Neural progenitor cell (in vitro differentiated cells): Measurements from ENCODE around the gene GAB2. TPM values are rescaled to one million over a fixed set of nuclear protein-coding genes. Genes with fewer than 3 reads are reported as not detected.
"Not testable (repeated sequence)": the region's sequence is repeated elsewhere in the genome, so short reads cannot be mapped to it uniquely, and the experiment has no call there.

Source experiments
- DNase-seq: peaks from one replicate; pipeline ENCODE4 v3.0.0-alpha.2; 2016; ENCODE audit warnings: low spot score
- H2AFZ ChIP-seq: fragments of 200-600 bp; sonication (generic); replicated peaks from 2 replicates; pipeline ENCODE4 v1.6.1; 2016; ENCODE audit warnings: antibody characterized with exemption
- H3F3A ChIP-seq: fragments of 200-600 bp; sonication (generic); 2 replicates; pipeline ENCODE4 v1.6.1; 2016; ENCODE audit warnings: antibody characterized with exemption, low read depth
- H3K27ac ChIP-seq: fragments of 200-600 bp; sonication (generic); 2 replicates; pipeline ENCODE4 v1.5.1; 2016; ENCODE audit warnings: mild to moderate bottlenecking
- H3K27me3 ChIP-seq: fragments of 200-600 bp; sonication (generic); 2 replicates; pipeline ENCODE4 v1.6.1; 2016; ENCODE audit warnings: mild to moderate bottlenecking, moderate library complexity
- H3K36me3 ChIP-seq: fragments of 200-600 bp; sonication (generic); 2 replicates; pipeline ENCODE4 v1.5.1; 2016
- H3K4me1 ChIP-seq: fragments of 200-600 bp; sonication (generic); 2 replicates; pipeline ENCODE4 v1.6.1; 2016; ENCODE audit warnings: mixed run types
- H3K4me2 ChIP-seq: fragments of 200-600 bp; sonication (generic); 2 replicates; pipeline ENCODE4 v1.6.1; 2016
- H3K4me3 ChIP-seq: fragments of 200-600 bp; sonication (generic); 2 replicates; pipeline ENCODE4 v1.5.1; 2016
- H3K79me2 ChIP-seq: fragments of 200-600 bp; sonication (generic); 2 replicates; pipeline ENCODE4 v1.6.1; 2016; ENCODE audit warnings: low read depth
- H3K9ac ChIP-seq: fragments of 200-600 bp; sonication (generic); 2 replicates; pipeline ENCODE4 v1.6.1; 2016
- H3K9me3 ChIP-seq: fragments of 200-600 bp; sonication (generic); 2 replicates; pipeline ENCODE4 v1.5.1; 2016; ENCODE audit warnings: low read depth
- H4K20me1 ChIP-seq: fragments of 200-600 bp; sonication (generic); 2 replicates; pipeline ENCODE4 v1.6.1; 2016; ENCODE audit warnings: low read depth
- H3K27ac Mint-ChIP-seq: 3 replicates; pipeline ENCODE4 v1.8.0; 2021; ENCODE audit warnings: mixed read lengths
- H3K27me3 Mint-ChIP-seq: 2 replicates; pipeline ENCODE4 v1.8.0; 2022; ENCODE audit warnings: low read depth, mild to moderate bottlenecking, inconsistent platforms, moderate library complexity, mixed read lengths; ENCODE audit not compliant: insufficient read depth
- H3K36me3 Mint-ChIP-seq: 3 replicates; pipeline ENCODE4 v1.8.0; 2021; ENCODE audit warnings: mixed read lengths
- H3K4me1 Mint-ChIP-seq: 3 replicates; pipeline ENCODE4 v1.8.0; 2021; ENCODE audit warnings: mixed read lengths
- H3K4me3 Mint-ChIP-seq: 3 replicates; pipeline ENCODE4 v1.8.0; 2021; ENCODE audit warnings: mild to moderate bottlenecking, moderate library complexity, mixed read lengths
- H3K9me3 Mint-ChIP-seq: 3 replicates; pipeline ENCODE4 v1.8.0; 2020; ENCODE audit warnings: mixed read lengths
- CTCF ChIP-seq: fragments of 200-600 bp; sonication (generic); IDR thresholded peaks from 2 replicates; pipeline ENCODE4 v1.5.1; 2017; ENCODE audit warnings: antibody characterized with exemption, mild to moderate bottlenecking
- EZH2 ChIP-seq: fragments of 200-600 bp; sonication (generic); IDR thresholded peaks from 2 replicates; pipeline ENCODE4 v1.6.1; 2017; ENCODE audit warnings: antibody characterized with exemption, mild to moderate bottlenecking, moderate library complexity
- EZH2phosphoT487 ChIP-seq: fragments of 200-600 bp; sonication (generic); IDR thresholded peaks from 2 replicates; pipeline ENCODE4 v1.6.1; 2017; ENCODE audit warnings: antibody characterized with exemption
- total RNA-seq: library from RNA; depleted of rRNA; stranded (reverse); fragments of >200 nt; gene quantifications from 2 replicates; pipeline ENCODE4 v1.2.3, GENCODE V29; 2015; ENCODE audit warnings: low replicate concordance

The GAB2 gene
- total RNA-seq, 1 donor from 2014 or later = 11.1 TPM

- no peak overlapping the region for H3K27ac Mint-ChIP-seq
- H3K9me3 ChIP-seq = no peaks in the 10 kb centered on the region
These were observed 238.1 kb downstream of the GAB2 start for GRCh38 chr11:78179459-78180071.

GRCh38 chr11:78177216-78177615, 240.4 kb downstream of the GAB2 start:
- no peak overlapping the region for H2AFZ ChIP-seq
- TF ChIP-seq CTCF = no peak
- no peak for TF ChIP-seq EZH2phosphoT487
- TF ChIP-seq EZH2 = no peak
- no peak for DNase-seq
- H3K4me3 Mint-ChIP-seq = no peak overlapping the region
- H3K4me1 Mint-ChIP-seq = no peaks in the 10 kb centered on the region
- peaks cover 6% of the 10 kb centered on the region for H3K4me1 ChIP-seq
- H3F3A ChIP-seq = no peaks in the 10 kb centered on the region
- no peaks in the 10 kb centered on the region for H3K9me3 ChIP-seq
- H3K79me2 ChIP-seq = no peaks in the 10 kb centered on the region
- no peak overlapping the region for H3K27ac ChIP-seq
- no peaks in the 10 kb centered on the region for H3K36me3 ChIP-seq
- H3K36me3 Mint-ChIP-seq = peaks cover 10% of the 10 kb centered on the region
- H3K27me3 ChIP-seq = no peaks in the 10 kb centered on the region
- no peak overlapping the region for H3K4me3 ChIP-seq
- no peak overlapping the region for H3K4me2 ChIP-seq
- H3K27me3 Mint-ChIP-seq = peaks cover 5% of the 10 kb centered on the region
- H4K20me1 ChIP-seq = no peaks in the 10 kb centered on the region
- H3K9me3 Mint-ChIP-seq = no peaks in the 10 kb centered on the region
- no peak overlapping the region for H3K9ac ChIP-seq
- no peak overlapping the region for H3K27ac Mint-ChIP-seq

More at GRCh38 chr11:78179459-78180071, 238.1 kb downstream of the GAB2 start:
- H2AFZ ChIP-seq = no peak overlapping the region
- Mint-ChIP-seq H3K4me1 (no peaks in the 10 kb centered on the region), H3K4me3 (no peak overlapping the region), H3K27me3 (peaks cover 4% of the 10 kb centered on the region), H3K9me3 (no peaks in the 10 kb centered on the region), H3K36me3 (peaks cover 2% of the 10 kb centered on the region)
- no peak for DNase-seq
- H4K20me1 ChIP-seq = no peaks in the 10 kb centered on the region
- H3K79me2 ChIP-seq = no peaks in the 10 kb centered on the region
- no peaks in the 10 kb centered on the region for H3K27me3 ChIP-seq
- H3K4me2 ChIP-seq = no peak overlapping the region
- H3F3A ChIP-seq = no peaks in the 10 kb centered on the region
- no peak overlapping the region for H3K27ac ChIP-seq
- no peak overlapping the region for H3K9ac ChIP-seq
- H3K36me3 ChIP-seq = no peaks in the 10 kb centered on the region
- peaks cover 6% of the 10 kb centered on the region for H3K4me1 ChIP-seq
- no peak overlapping the region for H3K4me3 ChIP-seq
- TF ChIP-seq EZH2phosphoT487 (no peak), EZH2 (no peak), CTCF (no peak)

GRCh38 chr11:78176605-78177141, 240.9 kb downstream of the GAB2 start:
- H3K9me3 ChIP-seq = no peaks in the 10 kb centered on the region
- Mint-ChIP-seq H3K4me3 (no peak overlapping the region), H3K36me3 (peaks cover 10% of the 10 kb centered on the region), H3K4me1 (no peaks in the 10 kb centered on the region), H3K27ac (no peak overlapping the region), H3K27me3 (peaks cover 5% of the 10 kb centered on the region), H3K9me3 (no peaks in the 10 kb centered on the region)
- no peaks in the 10 kb centered on the region for H3K36me3 ChIP-seq
- peaks cover 6% of the 10 kb centered on the region for H3K4me1 ChIP-seq
- no peak overlapping the region for H3K27ac ChIP-seq
- no peak overlapping the region for H3K4me2 ChIP-seq
- no peak for DNase-seq
- H2AFZ ChIP-seq = no peak overlapping the region
- TF ChIP-seq CTCF (no peak), EZH2 (no peak), EZH2phosphoT487 (no peak)
- H4K20me1 ChIP-seq = no peaks in the 10 kb centered on the region
- H3K79me2 ChIP-seq = no peaks in the 10 kb centered on the region
- no peaks in the 10 kb centered on the region for H3F3A ChIP-seq
- no peaks in the 10 kb centered on the region for H3K27me3 ChIP-seq
- no peak overlapping the region for H3K4me3 ChIP-seq
- no peak overlapping the region for H3K9ac ChIP-seq

- H3K4me3 ChIP-seq, H3K9me3 Mint-ChIP-seq, H2AFZ ChIP-seq, H3K4me2 ChIP-seq, H3K27me3 Mint-ChIP-seq, H3K4me1 ChIP-seq, H3F3A ChIP-seq, H3K27ac ChIP-seq, H4K20me1 ChIP-seq, H3K4me1 Mint-ChIP-seq, H3K9ac ChIP-seq, H3K27me3 ChIP-seq, H3K4me3 Mint-ChIP-seq, H3K36me3 Mint-ChIP-seq, DNase-seq, H3K36me3 ChIP-seq, H3K27ac Mint-ChIP-seq, H3K9me3 ChIP-seq, H3K79me2 ChIP-seq: not testable (repeated sequence)
These were observed 241.8 kb downstream of the GAB2 start for GRCh38 chr11:78175862-78176261.
